Brain microvascular endothelial cell (primary cell): ENCODE measurements around the gene JADE2.
A peak's percentile ranks its signal among the peaks of the same experiment; 100 is the strongest.

ENCODE experiments used
- DNase-seq: peaks from one replicate; pipeline ENCODE4 v3.0.0-alpha.2; 2020
- H3K27ac ChIP-seq: fragments of 250-450 bp; sonication (Bioruptor Pico); 2 replicates; pipeline ENCODE4 v1.5.1; 2020; ENCODE audit warnings: mild to moderate bottlenecking, moderate library complexity
- H3K27me3 ChIP-seq: fragments of 250-450 bp; sonication (Bioruptor Pico); replicated peaks from 2 replicates; pipeline ENCODE4 v1.5.1; 2020; ENCODE audit warnings: mild to moderate bottlenecking
- H3K36me3 ChIP-seq: fragments of 250-450 bp; sonication (Bioruptor Pico); replicated peaks from 2 replicates; pipeline ENCODE4 v1.5.1; 2020; ENCODE audit warnings: mild to moderate bottlenecking
- H3K4me3 ChIP-seq: 2 replicates; pipeline ENCODE4 v1.5.1; 2011; ENCODE audit warnings: low read depth, mild to moderate bottlenecking, control low read depth, low read length, moderate library complexity
- CTCF ChIP-seq: IDR thresholded peaks from 2 replicates; pipeline ENCODE4 v1.5.1; 2011; ENCODE audit warnings: low read depth, mild to moderate bottlenecking, moderate library complexity, low read length, control low read depth, inconsistent platforms; ENCODE audit errors: missing control alignments
- in situ Hi-C: cut with HindIII; loops from 2 replicates; pipeline ENCODE4 v1.10.0; 2017; ENCODE audit warnings: low sequenced_read_pairs, low pct_ligation_motif_present

The JADE2 gene

GRCh38 chr5:134576386-134577021, 51.0 kb downstream of the JADE2 start:
- peaks cover 26% of the 10 kb centered on the region for H3K36me3 ChIP-seq
- no peak for DNase-seq
- no peak for TF ChIP-seq CTCF
- H3K27me3 ChIP-seq, result no peaks in the 10 kb centered on the region
- no peak overlapping the region for H3K4me3 ChIP-seq
- in situ Hi-C loops, result no loop called here
- H3K27ac ChIP-seq, result no peak overlapping the region

- Histone ChIP-seq H3K4me3 (no peak overlapping the region), H3K36me3 (peaks cover 25% of the 10 kb centered on the region), H3K27me3 (no peaks in the 10 kb centered on the region), H3K27ac (no peak overlapping the region)
- in situ Hi-C loops, result no loop called here
- peak; percentile 54 for DNase-seq
- no peak for TF ChIP-seq CTCF
These were observed 51.7 kb downstream of the JADE2 start for GRCh38 chr5:134577022-134577795.

GRCh38 chr5:134577796-134578577, 52.5 kb downstream of the JADE2 start:
- no peaks in the 10 kb centered on the region for H3K27me3 ChIP-seq
- peak; percentile 72 for DNase-seq
- in situ Hi-C loops, result no loop called here
- H3K36me3 ChIP-seq, result peaks cover 21% of the 10 kb centered on the region
- no peak overlapping the region for H3K4me3 ChIP-seq
- TF ChIP-seq CTCF, result peak; percentile 95
- no peak overlapping the region for H3K27ac ChIP-seq

- H3K36me3 ChIP-seq, result peaks cover 18% of the 10 kb centered on the region
- in situ Hi-C loops, result no loop called here
- no peak for DNase-seq
These were observed 53.3 kb downstream of the JADE2 start for GRCh38 chr5:134578578-134579283.

More at GRCh38 chr5:134578578-134579283, 53.3 kb downstream of the JADE2 start:
- Histone ChIP-seq H3K27ac (no peak overlapping the region), H3K27me3 (no peaks in the 10 kb centered on the region), H3K4me3 (no peak overlapping the region)
- no peak for TF ChIP-seq CTCF
